ENCODE measurements around the gene LTBP1. TPM values are rescaled to one million over a fixed set of nuclear protein-coding genes. Genes with fewer than 3 reads are reported as not detected.

The LTBP1 gene
- total and polyA plus RNA-seq, 11 donors, result 23.5 to 150 (median 102) TPM

- no peaks in the 10 kb centered on the region for H3K36me3 ChIP-seq
- TF ChIP-seq CTCF (IDR thresholded peaks at IDR 0.05) (no peak), POLR2A (IDR thresholded peaks at IDR 0.05) (no peak)
- H3K27ac ChIP-seq, result no peak overlapping the region
- H3K9me3 ChIP-seq, result peaks cover 0 to 4% (median 0%) of the 10 kb centered on the region in 12 donors
- WGBS, 4 donors, result 41 to 49% (median 47%) methylated on average over 8 of the region's 8 CpGs
- no peaks in the 10 kb centered on the region for H3K27me3 ChIP-seq
- intact Hi-C loops (cut with DNase I), result no loop called here
- DNase-seq (no peak), ATAC-seq (peak in 1 of 4 donors; percentile 22)
- H3K4me1 ChIP-seq, result peaks cover 0 to 26% (median 0%) of the 10 kb centered on the region in 12 donors
- H3K4me3 ChIP-seq, result no peak overlapping the region
Observed at GRCh38 chr2:32993005-32993539, 46.3 kb downstream of the LTBP1 start.

DNA sequence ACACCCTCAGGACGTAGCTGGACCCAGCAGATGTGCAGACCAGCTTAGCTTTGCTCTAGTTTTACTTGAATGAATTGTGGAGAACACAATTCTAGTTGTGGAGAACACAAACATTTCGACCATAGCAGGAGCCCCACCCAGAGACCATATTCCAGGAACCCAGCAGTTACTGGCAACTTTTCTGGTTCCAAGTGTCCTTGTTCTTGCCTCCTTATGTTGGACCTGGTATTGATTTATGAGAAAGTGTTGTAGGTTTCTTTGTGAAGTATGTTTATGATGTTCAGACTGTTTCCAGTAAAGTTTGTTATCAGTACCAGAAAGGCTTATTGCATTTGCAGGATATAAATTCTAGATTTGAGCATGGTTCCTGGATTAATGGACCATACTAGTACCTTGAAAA lies 51.0 kb downstream of the LTBP1 start:
- 84 to 94% (median 93%) methylated on average over 2 of the region's 2 CpGs for WGBS, 4 donors
- TF ChIP-seq CTCF (IDR thresholded peaks at IDR 0.05) (no peak), POLR2A (IDR thresholded peaks at IDR 0.05) (no peak)
- Histone ChIP-seq H3K4me1 (peaks cover 0 to 20% (median 0%) of the 10 kb centered on the region in 12 donors), H3K9me3 (peaks cover 0 to 4% (median 0%) of the 10 kb centered on the region in 12 donors), H3K4me3 (no peak overlapping the region), H3K27me3 (no peaks in the 10 kb centered on the region), H3K27ac (no peak overlapping the region), H3K36me3 (no peaks in the 10 kb centered on the region)
- intact Hi-C loops (cut with DNase I), result no loop called here
- ATAC-seq (no peak), DNase-seq (no peak)

GRCh38 chr2:33000986-33001385 lies 54.2 kb downstream of the LTBP1 start:
- H3K4me1 ChIP-seq, result peaks cover 0 to 12% (median 0%) of the 10 kb centered on the region in 12 donors

DNA sequence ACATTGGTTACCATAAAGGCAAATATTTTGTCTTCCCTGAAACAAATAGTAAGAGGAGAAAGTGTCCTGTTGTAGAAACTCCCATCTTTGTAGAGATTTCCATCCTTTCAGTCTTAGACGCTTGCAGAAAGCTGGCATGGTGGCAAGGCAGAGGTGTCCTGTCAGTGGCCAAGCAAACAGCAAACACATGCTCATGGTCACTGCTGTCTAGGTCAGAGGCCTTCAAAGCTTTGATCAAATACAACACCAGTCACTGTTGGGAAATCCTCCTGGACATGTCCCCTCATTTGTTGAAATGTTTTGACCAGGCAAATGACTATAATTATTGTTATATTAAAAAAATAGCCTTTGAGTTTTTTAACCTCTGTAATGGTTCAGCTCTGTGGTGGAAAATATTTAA lies 55.1 kb downstream of the LTBP1 start:
- Histone ChIP-seq H3K9me3 (no peaks in the 10 kb centered on the region), H3K27ac (no peak overlapping the region), H3K36me3 (no peaks in the 10 kb centered on the region), H3K4me1 (peaks cover 0 to 12% (median 2%) of the 10 kb centered on the region in 12 donors), H3K4me3 (no peak overlapping the region), H3K27me3 (no peaks in the 10 kb centered on the region)
- ATAC-seq, result no peak
- intact Hi-C loops (cut with DNase I), result no loop called here
- 82 to 85% methylated on average over 1 of the region's 1 CpG; no CpG with 5 or more reads in 2 of the 4 donors for WGBS, 4 donors
- no peak for TF ChIP-seq CTCF (IDR thresholded peaks at IDR 0.05)
- TF ChIP-seq POLR2A (IDR thresholded peaks at IDR 0.05), result no peak
- DNase-seq, result no peak

More at GRCh38 chr2:33000986-33001385, 54.2 kb downstream of the LTBP1 start:
- intact Hi-C loops (cut with DNase I), result no loop called here
- WGBS, 4 donors, result 61 to 76% methylated on average over 3 of the region's 3 CpGs; no CpG with 5 or more reads in 2 of the 4 donors
- no peak for TF ChIP-seq CTCF (IDR thresholded peaks at IDR 0.05)
- no peak for TF ChIP-seq POLR2A (IDR thresholded peaks at IDR 0.05)
- Histone ChIP-seq H3K27ac (no peak overlapping the region), H3K36me3 (no peaks in the 10 kb centered on the region), H3K4me3 (no peak overlapping the region), H3K27me3 (no peaks in the 10 kb centered on the region), H3K9me3 (peaks cover 0 to 2% (median 0%) of the 10 kb centered on the region in 12 donors)
- ATAC-seq, result no peak
- DNase-seq, result no peak
